Stimulated activated naive CD8-positive, alpha-beta T cell treated with anti-CD3 and anti-CD28 coated beads, Interleukin-15, Interleukin-2, amounts not matched to agents 100 ng/mL and 50 ng/mL, for 24 hours (primary cell): ENCODE data around the gene ESYT2.

Experiments
- H3K27ac Mint-ChIP-seq: one replicate; pipeline ENCODE4 v1.8.0; 2021; ENCODE audit warnings: mild to moderate bottlenecking, mixed read lengths
- H3K27me3 Mint-ChIP-seq: one replicate; pipeline ENCODE4 v1.8.0; 2021; ENCODE audit warnings: mixed read lengths
- H3K36me3 Mint-ChIP-seq: one replicate; pipeline ENCODE4 v1.8.0; 2021; ENCODE audit warnings: low read depth, mixed read lengths
- H3K4me1 Mint-ChIP-seq: one replicate; pipeline ENCODE4 v1.8.0; 2021; ENCODE audit warnings: low read depth, mixed read lengths
- H3K4me3 Mint-ChIP-seq: one replicate; pipeline ENCODE4 v1.8.0; 2021; ENCODE audit warnings: mild to moderate bottlenecking, mixed read lengths
- H3K9me3 Mint-ChIP-seq: one replicate; pipeline ENCODE4 v1.8.0; 2021; ENCODE audit warnings: mixed read lengths

The ESYT2 gene

DNA sequence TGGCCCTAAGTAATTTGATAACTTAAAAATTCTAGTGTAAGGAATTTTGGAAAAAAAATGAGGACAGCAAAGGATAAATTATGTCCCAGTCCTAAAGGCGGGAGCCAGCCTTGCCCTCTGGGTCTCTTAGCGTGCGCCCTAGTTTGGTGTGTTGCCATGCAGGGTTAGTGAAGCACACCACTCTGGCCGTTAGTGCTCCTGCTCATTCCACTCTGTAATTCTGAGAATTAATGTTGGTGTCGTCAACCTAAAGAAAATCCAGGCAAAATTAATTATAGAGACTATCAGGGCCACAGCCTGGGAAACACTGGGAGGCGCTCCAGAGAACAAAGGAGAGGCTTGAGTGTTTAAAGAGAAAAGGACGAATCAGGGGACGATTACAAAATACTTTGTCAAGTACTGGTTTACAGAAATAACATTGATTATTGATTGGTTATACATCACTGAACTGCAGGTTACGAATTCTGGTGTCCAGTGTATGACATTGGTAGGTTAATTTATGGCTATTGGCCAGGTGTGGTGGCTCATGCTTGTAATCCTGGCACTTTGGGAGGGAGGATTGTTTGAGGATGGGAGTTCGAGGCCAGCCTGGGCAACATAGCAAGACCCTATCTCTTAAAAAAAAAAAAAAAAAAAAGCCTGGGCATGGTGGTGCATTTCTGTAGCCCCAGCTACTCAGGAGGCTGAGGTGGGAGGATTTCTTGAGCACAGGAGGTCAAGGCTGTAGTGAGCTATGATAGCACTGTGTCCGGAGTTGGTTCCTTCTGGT lies 32.8 kb upstream of the ESYT2 start:
- Mint-ChIP-seq H3K4me3 (peak overlapping the region; percentile 47), H3K9me3 (no peaks in the 10 kb centered on the region), H3K36me3 (peaks cover 4% of the 10 kb centered on the region), H3K27ac (no peak overlapping the region), H3K27me3 (no peaks in the 10 kb centered on the region), H3K4me1 (peaks cover 47% of the 10 kb centered on the region)

- H3K9me3 Mint-ChIP-seq, result no peaks in the 10 kb centered on the region
- H3K36me3 Mint-ChIP-seq, result peaks cover 4% of the 10 kb centered on the region
- H3K4me3 Mint-ChIP-seq, result no peak overlapping the region
- no peaks in the 10 kb centered on the region for H3K27me3 Mint-ChIP-seq
- H3K4me1 Mint-ChIP-seq, result peaks cover 49% of the 10 kb centered on the region
- H3K27ac Mint-ChIP-seq, result no peak overlapping the region
Measured at GRCh38 chr7:158861004-158861787, 31.9 kb upstream of the ESYT2 start.

GRCh38 chr7:158860394-158860793 lies 31.1 kb upstream of the ESYT2 start:
- Mint-ChIP-seq H3K27me3 (no peaks in the 10 kb centered on the region), H3K4me3 (no peak overlapping the region), H3K36me3 (peaks cover 4% of the 10 kb centered on the region), H3K27ac (no peak overlapping the region), H3K9me3 (no peaks in the 10 kb centered on the region), H3K4me1 (peaks cover 48% of the 10 kb centered on the region)

DNA sequence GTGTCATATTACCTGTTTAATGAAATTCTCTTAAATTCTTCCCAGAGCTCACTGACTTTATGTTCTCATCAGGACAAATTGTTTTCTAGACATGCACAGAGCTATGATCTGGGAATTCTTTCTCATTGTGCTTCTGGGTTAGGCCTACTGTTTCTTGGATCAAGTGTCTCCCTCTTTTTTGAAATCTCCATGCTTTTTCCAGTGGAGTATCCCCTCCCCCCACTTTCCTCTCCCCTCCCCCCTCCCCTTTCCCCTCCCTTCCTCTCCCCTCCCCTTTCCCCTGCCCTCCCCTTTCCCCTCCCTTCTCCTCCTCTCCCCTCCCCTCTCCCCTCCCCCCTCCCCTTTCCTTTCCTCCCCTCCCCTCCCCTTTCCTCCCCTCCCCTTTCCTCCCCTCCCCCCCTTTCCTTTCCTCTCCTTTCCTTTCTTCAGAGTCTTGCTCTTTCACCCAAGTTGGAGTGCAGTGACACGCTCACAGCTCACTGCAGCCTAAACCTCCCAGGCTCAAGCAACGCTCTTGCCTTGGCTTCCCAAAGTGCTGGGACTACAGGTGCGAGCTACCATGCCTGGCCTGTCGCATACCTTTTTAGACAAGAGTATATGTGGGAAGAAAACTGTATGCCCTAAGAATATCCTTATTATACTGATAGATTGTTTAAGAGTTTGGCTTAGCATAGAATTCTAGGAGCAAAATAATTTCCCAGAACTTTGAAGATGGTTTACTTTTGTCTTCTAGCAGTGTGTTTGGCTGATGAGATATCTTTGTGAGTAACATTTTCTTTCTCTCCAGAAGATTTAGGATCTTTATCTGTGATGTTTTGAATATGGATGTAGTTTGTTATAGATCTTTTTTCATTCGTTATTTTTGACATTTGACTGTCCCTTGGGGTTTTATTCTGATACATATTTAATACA lies 29.5 kb upstream of the ESYT2 start:
- Mint-ChIP-seq H3K27me3 (no peaks in the 10 kb centered on the region), H3K4me3 (peak overlapping the region; percentile 84), H3K27ac (peak overlapping the region; percentile 72), H3K4me1 (peaks cover 33% of the 10 kb centered on the region), H3K36me3 (peaks cover 4% of the 10 kb centered on the region), H3K9me3 (no peaks in the 10 kb centered on the region)

DNA sequence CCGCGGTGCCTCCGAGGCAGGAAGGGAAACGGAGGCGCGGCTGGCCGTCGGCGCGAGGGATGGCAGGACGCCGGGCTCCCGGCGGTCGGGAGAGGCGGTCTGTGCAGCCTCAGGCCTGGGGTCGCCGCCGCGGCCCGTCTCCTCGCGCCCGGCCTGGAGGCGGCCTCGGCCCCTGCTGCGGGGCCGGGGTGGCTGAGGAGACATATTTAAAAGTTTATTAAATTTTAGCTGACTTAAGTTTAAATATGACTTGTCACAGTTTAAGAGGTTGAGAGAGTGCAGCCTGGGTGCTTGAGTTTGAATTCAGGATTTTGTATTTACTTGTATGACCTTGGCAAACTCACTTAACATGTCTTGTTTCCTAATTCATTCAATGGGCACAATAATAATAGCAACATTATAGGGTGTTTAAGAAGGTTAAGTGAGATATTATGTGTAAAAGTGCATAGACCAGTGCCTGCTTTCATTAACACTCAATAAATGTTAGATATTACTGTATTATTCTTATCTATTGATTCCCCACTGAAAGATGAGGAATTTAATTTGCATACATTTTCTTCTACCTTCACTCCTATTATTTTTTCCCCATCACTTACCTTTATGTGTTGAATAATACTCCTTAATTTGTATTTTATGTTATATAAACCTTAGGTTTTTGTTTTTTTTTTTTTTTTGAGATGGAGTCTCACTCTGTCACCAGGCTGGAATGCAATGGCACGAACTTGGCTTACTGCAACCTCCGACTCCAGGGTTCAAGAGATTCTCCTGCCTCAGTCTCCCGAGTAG lies 27.8 kb upstream of the ESYT2 start:
- Mint-ChIP-seq H3K27ac (peak overlapping the region; percentile 68), H3K4me3 (peak overlapping the region; percentile 98)

DNA sequence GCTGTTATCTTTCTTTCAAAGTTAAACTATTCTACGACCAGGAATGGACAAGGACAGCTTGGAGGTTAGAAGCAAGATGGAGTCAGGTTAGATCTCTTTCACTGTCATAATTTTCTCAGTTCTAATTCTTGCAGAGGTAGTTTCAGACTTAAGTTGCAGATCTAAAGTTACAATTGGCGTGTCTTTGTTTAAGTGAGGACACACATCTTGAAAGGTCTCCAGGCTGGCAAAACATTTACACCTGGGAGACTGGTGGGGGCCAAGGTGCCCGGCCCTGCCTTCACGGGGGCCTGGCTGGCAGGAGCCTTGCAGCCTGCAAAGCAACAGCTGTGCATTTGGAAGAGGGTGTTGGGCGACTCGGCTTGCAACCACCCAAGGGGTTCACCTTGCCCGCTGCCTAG lies 25.4 kb upstream of the ESYT2 start:
- Mint-ChIP-seq H3K9me3 (no peaks in the 10 kb centered on the region), H3K36me3 (peaks cover 4% of the 10 kb centered on the region), H3K4me3 (peak overlapping the region; percentile 51), H3K4me1 (peaks cover 20% of the 10 kb centered on the region), H3K27me3 (no peaks in the 10 kb centered on the region), H3K27ac (no peak overlapping the region)

More for the DNA sequence above, 27.8 kb upstream of the ESYT2 start:
- Mint-ChIP-seq H3K27me3 (no peaks in the 10 kb centered on the region), H3K36me3 (peaks cover 4% of the 10 kb centered on the region), H3K4me1 (peaks cover 20% of the 10 kb centered on the region), H3K9me3 (no peaks in the 10 kb centered on the region)

DNA sequence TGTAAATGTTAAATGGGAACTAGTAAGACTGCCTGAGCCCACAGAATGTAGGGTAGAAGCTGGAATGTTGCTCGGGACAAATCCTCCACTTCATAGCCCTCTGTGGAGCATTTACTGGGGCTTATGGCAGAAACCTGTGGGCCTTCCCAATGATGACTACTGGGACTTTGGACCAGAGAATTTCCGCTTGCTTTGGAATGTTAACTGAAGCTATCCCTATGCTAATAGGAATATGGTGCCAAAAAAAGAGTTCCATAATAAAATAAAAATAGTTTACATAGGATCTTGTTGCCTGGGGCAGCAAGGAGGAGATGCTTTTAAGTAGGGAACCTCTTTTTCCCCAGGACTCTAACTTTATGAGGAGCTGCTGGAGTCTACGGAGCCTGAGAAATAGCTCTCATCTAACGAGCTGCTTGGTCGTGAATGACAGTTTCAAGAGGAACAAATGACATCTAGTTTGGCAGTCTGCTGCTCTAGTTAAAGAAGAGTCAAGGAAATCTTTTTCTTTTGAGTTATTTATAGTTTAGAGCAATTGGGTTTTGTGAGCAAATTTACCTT lies 21.3 kb upstream of the ESYT2 start:
- no peak overlapping the region for H3K4me3 Mint-ChIP-seq
- H3K36me3 Mint-ChIP-seq, result no peaks in the 10 kb centered on the region

GRCh38 chr7:158849768-158850544 lies 20.6 kb upstream of the ESYT2 start:
- H3K9me3 Mint-ChIP-seq, result no peaks in the 10 kb centered on the region
- H3K36me3 Mint-ChIP-seq, result no peaks in the 10 kb centered on the region
- no peak overlapping the region for H3K27ac Mint-ChIP-seq
- H3K4me1 Mint-ChIP-seq, result peaks cover 29% of the 10 kb centered on the region
- H3K27me3 Mint-ChIP-seq, result no peaks in the 10 kb centered on the region
- no peak overlapping the region for H3K4me3 Mint-ChIP-seq

More for the DNA sequence above, 21.3 kb upstream of the ESYT2 start:
- H3K27ac Mint-ChIP-seq, result no peak overlapping the region
- no peaks in the 10 kb centered on the region for H3K27me3 Mint-ChIP-seq
- H3K9me3 Mint-ChIP-seq, result no peaks in the 10 kb centered on the region
- H3K4me1 Mint-ChIP-seq, result peaks cover 27% of the 10 kb centered on the region

DNA sequence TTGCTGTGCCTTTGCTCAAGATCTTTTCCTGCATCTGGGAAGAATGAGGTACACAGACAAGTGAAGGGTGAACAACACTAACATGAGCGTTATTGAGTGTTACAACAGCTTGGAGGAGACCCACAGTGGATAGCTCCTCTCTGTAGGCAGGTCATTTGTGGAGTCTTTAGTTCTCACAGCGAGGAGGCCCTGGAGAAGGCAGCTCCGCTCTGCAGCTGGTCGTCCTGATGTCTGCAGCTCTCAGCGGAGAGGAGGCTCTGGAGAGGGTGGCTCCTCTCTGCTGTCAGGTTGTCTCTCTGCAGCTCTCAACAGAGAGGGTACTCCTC lies 20.1 kb upstream of the ESYT2 start:
- Mint-ChIP-seq H3K27ac (no peak overlapping the region), H3K4me1 (peaks cover 32% of the 10 kb centered on the region), H3K27me3 (no peaks in the 10 kb centered on the region), H3K4me3 (no peak overlapping the region), H3K9me3 (no peaks in the 10 kb centered on the region), H3K36me3 (no peaks in the 10 kb centered on the region)

GRCh38 chr7:158847451-158847866 lies 18.1 kb upstream of the ESYT2 start:
- Mint-ChIP-seq H3K36me3 (no peaks in the 10 kb centered on the region), H3K4me3 (peak overlapping the region; percentile 79), H3K27me3 (no peaks in the 10 kb centered on the region), H3K27ac (peak overlapping the region; percentile 95), H3K4me1 (peaks cover 42% of the 10 kb centered on the region), H3K9me3 (no peaks in the 10 kb centered on the region)

- H3K4me3 Mint-ChIP-seq, result no peak overlapping the region
- H3K4me1 Mint-ChIP-seq, result peaks cover 45% of the 10 kb centered on the region
- H3K36me3 Mint-ChIP-seq, result no peaks in the 10 kb centered on the region
- no peak overlapping the region for H3K27ac Mint-ChIP-seq
- H3K9me3 Mint-ChIP-seq, result no peaks in the 10 kb centered on the region
- no peaks in the 10 kb centered on the region for H3K27me3 Mint-ChIP-seq
Measured at GRCh38 chr7:158846304-158846703, 17.0 kb upstream of the ESYT2 start.

DNA sequence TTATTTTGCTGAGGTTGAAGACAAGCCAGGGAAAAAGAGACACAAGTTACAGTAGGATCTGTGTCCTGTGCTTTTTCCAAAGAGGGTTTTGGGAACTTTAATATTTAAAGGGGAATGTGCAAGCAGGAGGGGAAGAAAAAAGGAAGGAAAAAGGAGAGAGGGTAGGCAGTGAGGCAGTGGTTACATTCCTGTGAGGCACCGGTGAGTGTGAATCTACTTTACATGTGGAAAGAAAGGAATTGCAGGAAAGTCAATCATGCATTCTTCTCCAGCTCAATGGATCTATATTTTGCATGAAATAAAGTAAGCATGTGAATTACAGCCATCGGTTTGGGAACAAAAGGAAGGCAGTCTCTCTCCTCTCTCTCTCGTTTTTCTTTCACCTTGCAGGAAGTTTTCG lies 14.5 kb upstream of the ESYT2 start:
- Mint-ChIP-seq H3K4me1 (peaks cover 37% of the 10 kb centered on the region), H3K9me3 (no peaks in the 10 kb centered on the region)

GRCh38 chr7:158842486-158842885 lies 13.2 kb upstream of the ESYT2 start:
- Mint-ChIP-seq H3K4me3 (no peak overlapping the region), H3K27me3 (no peaks in the 10 kb centered on the region), H3K4me1 (peaks cover 26% of the 10 kb centered on the region), H3K27ac (no peak overlapping the region), H3K9me3 (no peaks in the 10 kb centered on the region), H3K36me3 (no peaks in the 10 kb centered on the region)

More for the DNA sequence above, 14.5 kb upstream of the ESYT2 start:
- no peaks in the 10 kb centered on the region for H3K36me3 Mint-ChIP-seq
- H3K4me3 Mint-ChIP-seq, result no peak overlapping the region
- no peak overlapping the region for H3K27ac Mint-ChIP-seq
- H3K27me3 Mint-ChIP-seq, result no peaks in the 10 kb centered on the region
